GM19395 (cell line): Measurements from ENCODE around the gene NLRC3.

Experiments used
- ATAC-seq: cut with Tn5 transposase; IDR thresholded peaks from one replicate; pipeline ENCODE4 v1.9.1; 2021; ENCODE audit warnings: mild to moderate bottlenecking, moderate library complexity; ENCODE audit not compliant: unreplicated experiment

NLRC3 gene

DNA sequence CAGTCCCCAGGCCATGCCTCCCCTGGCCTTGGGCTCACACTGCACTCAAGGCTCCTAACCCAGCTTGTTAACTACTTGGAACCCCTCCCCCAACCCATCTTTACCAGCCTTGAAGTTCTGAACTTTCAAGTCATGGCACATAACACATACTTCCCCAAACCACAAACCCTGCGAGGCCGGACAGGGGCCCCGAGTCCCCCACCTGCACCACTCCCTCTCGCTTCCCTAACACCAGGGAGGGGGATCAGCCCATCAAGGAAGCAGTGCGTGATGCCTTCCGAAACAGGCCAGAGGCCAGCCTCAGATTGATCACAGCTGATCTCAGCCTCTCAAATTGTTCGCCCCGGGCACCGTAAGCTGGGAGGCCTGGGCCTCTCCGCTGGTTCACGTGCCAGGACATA is 3.0 kb upstream of the NLRC3 start:
- no peak for ATAC-seq

DNA sequence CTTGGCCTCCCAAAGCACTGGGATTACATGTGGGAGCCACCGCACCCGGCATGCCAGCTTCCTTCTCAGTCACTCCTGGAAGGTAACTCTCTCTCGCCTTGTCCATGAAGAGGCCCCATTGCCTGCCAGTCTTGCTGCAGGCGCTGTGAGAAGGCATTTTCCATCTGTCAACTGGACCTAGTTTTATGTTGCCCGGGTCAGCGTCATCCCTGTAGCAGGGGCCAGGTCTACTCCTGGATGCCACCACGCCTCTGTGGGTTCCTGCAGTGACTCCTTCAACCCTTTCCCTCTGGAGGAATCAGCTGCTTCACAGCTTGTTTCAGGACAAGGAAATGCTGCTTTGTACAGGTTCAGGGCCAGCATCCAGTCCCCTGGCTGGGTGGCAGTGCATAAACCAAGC is 2.6 kb upstream of the NLRC3 start:
- no peak for ATAC-seq

DNA sequence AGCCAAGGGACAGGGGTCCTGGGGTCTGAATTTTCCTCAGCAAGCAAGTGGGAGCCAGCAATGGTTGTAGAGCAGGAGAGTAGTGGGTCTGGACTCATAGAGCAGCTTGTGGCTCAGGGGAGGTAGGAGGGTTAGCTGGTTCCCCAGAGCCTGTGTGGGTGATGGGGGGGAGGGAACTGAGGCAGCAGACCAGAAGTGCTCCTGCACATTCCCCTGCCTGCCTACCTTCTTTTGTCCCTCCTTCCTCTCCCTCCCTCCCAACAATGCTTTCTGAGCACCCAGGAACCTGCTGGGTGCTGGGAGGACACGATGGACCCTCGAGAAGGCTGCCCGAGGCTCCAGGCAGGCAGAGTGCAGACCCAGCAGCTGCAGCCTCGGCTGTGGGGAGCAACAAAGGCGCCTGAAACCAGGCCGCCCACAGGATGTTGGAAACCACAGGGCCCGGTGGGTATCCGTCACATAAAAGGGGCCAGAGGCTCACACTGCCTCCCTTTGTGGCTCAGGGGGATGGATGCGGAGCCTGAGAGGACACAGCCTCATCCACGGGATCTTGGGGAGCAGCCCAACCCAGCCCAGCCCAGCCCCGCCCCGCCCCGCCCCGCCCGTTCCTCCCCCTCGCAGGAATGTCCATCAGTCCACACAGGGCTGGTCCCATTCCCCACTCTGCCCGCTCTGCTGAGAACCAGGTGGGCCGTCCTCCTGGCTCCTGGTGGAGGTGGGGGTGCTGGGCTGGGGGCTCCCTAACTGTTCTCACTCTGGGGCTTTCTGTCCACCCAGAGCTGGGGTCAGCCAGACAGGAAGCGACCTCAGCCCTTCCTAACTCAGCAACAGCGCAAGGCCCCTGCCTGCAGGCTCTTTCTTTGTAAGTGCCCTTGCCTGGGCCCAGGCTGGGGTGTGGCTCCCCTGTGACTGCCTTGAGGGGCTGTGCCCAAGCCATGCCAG is 1.7 kb upstream of the NLRC3 start:
- peak; percentile 56 for ATAC-seq

DNA sequence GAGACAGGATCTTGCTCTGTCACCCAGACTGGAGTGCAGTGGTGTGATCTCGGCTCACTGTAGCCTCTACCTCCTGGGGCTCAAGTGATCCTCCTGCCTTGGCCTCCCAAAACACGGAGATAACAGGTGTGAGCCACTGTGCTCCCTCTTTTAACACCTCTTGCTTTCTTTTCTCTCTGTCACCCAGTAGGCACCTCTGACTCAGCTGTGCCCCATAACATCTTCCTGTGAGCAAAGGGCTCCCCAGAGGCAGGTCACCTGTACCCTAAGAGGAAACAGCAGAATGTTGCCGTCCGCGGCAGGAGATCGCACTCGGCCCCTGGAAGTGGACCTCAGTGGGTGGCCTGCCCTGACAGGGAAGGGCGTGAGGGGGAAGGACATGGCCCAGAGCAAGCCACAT is 918 bp upstream of the NLRC3 start:
- ATAC-seq, result no peak

DNA sequence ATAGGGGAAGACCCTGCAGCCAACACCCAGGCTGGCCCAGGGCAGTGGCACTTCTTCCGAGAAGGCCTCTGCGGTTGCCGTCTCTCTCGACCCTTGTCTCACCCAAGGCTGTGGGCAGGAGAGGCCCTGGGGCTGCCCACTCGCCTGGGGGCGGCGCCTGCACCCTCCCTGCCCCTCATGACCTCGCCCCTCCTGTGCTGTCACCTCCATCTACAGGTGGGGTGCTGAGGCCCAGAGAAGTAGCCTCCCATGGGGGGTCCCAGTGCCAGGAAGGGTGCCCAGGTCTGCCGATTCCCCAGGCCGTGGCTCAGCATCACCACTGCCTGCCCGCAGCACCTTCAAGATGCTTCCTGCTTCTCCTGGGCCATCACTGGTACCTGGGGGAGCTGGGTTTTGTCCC is 992 bp downstream of the NLRC3 start:
- no peak for ATAC-seq

DNA sequence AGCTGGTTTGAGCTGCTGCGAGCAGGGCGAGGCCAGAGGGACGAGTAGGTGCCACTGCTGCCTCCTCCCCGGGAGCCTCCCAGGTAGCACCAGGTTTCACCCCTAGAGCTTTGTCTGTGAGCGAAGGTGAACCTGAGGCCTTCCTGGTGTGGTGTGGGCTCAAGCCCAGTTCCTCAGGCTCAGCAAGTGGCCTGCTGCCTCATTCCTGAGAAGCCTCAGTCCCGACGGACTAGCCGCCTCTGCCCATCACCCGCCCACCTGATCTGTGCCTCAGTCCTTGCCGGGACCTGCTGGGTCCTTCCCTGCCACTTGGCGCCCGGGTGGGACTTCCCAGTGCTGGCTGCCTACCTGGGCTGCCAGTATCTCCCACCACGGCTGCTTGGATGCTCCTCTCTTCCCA is 1.7 kb downstream of the NLRC3 start:
- no peak for ATAC-seq

DNA sequence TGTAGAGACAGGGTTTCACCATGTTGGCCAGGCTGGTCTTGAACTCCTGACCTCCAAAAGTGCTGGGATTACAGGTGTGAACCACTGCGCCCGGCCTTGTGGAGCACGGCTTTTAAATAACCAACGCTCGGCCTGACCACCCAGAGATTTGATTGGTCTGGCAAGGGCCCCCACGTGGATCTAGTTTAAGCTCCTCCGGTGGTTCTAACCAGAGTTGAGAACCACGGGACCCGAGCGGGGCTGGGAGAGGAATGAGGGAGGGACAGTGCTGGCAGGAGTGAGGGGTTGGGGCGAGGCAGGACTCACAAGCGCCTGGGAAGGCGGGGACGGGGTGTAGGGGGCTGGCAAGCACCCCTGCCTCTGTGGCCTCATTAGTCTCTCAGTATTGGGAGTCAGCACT is 3.0 kb downstream of the NLRC3 start:
- ATAC-seq, result no peak

DNA sequence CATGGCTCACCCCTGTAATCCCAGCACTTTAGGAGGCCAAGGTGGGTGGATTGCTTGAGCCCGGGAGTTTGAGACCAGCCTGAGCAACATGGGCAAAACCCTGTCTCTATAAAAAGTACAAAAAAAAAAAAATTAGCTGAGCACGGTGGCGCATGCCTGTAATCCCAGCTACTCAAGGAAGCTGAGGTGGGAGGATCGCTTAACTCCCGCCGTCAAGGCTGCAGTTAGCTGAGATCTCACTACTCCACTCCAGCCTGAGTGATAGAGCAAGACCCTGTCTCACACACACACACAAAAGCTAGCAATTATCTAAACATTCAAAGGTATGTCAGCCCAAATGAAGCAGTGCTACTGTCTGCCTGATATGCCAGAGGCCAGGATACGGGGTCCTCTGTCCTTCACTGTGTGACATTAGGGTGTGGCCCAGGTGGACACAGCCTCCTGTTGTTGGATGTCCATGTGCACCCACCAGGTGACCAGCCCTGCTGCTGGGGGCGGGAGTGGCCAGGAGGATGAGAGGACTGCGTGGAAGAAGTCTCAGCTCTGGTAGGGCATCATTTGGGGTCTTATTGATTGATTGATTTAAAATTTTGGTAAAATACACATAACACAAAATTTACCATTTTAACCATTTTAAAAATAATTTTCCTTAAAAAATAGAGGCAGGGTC is 3.9 kb downstream of the NLRC3 start:
- ATAC-seq, result no peak

DNA sequence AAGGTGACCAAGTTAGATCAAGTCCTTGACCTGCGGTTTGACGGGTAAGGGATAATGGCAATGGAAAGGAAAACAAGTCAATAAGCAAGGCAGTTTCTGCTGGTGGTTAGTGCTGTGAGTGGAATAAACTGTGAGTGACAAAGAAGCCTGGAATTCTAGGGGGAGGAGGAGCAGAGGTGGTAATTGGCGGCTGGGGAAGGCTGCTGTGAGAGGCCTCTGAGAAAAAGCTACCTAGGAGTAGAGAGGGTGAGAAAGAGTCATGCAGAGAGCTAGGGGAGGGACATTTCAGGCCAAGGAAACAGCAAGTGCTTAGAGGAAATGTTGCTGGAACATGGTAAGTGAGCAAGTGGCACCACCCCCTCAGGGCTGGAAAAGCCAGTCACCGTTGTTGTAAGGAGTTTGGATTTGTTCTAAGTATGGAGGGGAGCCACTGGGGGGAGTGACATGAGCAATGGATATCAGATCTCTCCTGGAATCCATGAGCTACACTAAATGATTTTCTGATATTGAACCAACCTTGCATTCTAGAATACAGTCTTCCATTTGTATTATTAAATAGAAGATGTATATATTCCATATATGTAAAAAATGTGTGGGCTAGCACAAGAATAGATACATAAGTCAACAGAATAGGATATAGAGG is 6.7 kb downstream of the NLRC3 start:
- ATAC-seq, result no peak

DNA sequence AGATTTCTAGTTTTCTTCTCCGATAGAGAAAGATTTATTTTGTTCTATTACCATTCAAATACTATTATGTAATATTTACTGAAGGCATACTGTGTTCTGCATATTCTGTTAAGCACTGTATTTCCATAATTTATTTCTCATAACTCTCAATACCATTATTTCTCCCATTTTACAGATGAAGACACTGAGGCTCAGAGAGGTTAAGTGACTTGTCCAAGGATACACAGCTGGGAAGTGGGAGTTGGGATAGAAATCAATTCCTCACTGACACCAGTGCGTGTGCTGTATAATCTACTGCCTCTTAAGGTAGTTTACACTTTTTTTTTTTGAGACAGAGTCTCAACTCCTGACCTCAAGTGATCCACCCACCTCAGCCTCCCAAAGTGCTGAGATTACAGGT is 7.4 kb downstream of the NLRC3 start:
- no peak for ATAC-seq

DNA sequence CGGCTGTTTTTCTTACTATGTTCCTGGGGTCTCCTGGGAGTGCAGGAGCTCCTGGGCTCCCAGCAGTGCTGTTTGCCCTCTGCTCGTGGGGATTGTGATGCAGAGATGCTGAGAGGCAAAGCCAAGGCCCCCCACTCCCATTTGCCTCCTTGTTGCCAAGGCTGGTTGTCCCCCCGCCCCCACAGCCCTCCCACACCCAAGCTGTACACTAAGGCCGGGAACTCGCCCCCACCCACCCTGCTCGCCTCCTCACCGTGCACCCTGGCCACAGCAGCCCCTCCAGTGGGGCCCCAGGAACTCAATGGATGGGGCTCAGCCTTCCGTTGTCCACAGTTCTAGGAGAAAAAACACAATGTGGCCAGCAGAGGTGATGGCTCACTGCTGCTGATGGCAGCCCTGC is 10.2 kb downstream of the NLRC3 start:
- no peak for ATAC-seq

DNA sequence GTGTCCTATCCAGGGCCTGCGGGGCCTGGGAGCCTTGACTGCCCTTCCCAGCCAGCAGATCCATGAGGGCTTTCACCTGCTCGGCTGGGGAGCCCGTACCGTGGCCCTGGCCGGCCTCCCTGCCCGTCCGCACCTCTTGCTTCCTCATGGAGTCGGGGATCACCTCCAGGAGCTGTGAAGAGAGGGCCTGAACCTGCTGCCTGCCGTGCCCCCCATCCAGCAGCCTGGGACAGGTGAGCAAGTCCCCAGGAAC is 12.4 kb downstream of the NLRC3 start:
- ATAC-seq, result no peak

DNA sequence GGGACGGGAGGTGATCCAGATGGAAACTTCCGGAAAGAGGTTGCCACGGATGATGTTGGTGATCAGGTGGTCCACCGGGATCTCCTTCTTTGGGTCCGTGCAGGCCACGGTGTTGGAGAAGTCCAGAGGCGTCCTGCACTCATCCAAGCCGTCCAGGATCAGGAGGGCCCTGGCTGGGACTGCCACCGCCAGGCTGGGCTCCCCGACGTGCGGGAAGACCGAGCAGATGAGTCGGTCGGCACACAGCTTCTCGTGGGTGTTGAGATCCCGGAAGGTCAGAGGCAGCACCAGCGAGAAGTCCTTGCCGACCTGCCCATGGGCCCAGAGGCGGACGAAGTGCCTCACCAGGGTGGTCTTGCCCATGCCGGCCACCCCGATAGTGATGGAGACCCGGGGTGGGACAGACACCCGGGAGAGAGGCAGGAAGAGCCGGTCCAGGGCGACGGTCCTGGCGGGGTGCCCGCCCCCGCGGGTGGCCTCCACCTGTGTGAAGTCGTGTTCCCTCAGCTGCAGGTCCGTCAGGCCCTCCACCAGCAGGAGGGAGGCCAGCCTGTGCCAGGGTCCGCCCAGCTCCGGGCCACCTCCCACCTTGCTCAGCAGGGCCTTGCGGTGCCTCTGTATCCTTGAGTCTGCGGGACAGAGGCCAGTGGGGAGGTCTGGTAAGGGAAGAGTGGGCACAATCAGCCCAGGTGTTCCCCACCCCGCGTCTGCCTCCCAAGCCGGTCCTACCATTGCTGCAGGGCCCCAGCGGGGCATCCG is 12.9 kb downstream of the NLRC3 start:
- ATAC-seq, result no peak

DNA sequence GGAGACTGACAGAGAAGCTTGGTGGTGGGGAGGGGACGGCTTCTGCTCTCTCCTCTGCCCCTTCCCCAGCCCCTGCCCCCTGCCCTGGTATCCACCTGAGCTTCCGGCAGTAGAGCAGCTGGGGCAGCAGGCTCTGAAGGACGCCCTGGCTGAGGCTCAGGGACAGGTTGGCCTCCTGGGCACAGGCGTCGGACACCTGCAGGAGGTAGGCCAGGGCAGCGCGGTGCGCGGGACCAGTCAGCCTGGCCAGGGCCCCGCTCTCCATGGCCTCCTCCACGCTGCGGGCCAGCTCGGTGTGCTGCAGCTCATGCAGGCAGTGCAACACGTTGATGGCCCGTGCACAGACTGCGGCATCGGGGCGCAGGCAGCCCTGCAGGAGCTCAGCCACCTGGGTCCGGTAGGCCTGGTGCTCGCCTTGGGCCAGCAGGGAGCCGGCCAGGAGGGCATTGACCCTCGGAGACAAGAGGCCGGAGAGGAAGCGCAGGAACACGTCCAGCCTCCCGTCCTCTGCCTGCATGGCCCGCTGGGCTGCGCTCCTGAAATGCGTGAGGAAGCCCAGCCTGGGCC is 14.2 kb downstream of the NLRC3 start:
- no peak for ATAC-seq

DNA sequence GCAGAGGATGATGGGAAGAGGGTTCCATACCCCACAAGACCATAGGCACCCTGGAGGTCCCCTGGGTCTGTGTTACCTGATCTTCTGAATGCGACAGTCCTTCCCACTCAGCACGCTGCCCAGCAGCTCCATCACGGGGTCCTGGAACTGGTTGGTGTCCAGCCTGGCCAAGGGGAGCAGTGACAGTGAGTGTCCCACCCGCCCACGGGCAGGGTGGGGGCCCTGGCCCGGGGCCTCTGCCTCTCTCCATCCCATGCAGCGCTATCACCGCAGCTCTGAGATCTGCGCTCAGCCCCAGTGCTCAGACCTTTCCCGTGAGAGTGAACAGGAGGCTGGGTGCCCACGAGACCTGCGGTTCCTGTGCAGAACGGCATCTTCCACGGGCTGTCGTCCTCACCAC is 15.6 kb downstream of the NLRC3 start:
- no peak for ATAC-seq

DNA sequence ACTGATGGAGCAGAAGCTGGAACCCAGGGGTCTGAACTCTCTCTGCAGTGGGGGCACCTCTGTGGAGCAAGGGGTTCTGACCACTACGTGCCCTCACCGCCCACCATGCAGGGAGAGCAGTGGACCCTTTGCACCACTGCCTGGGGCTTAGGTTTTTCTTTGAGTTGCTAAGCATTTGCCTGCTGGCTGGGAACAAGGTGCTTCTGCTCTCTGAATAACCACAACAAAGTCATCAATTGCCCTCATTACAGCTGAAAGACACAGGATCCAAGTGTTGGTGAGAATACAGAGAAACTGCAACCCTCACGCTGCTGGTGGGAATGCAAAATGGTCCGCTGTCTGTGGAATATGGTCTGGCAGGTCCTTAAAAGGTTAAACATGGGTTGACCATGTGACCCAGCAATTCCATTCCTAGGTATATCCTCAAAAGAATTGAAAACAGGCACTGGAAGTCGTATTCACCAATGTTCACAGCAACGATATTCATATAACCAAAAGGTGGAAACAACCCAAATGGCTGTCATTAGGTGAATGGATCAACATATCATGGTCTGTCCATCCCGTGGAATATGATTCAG is 22.8 kb downstream of the NLRC3 start:
- no peak for ATAC-seq

DNA sequence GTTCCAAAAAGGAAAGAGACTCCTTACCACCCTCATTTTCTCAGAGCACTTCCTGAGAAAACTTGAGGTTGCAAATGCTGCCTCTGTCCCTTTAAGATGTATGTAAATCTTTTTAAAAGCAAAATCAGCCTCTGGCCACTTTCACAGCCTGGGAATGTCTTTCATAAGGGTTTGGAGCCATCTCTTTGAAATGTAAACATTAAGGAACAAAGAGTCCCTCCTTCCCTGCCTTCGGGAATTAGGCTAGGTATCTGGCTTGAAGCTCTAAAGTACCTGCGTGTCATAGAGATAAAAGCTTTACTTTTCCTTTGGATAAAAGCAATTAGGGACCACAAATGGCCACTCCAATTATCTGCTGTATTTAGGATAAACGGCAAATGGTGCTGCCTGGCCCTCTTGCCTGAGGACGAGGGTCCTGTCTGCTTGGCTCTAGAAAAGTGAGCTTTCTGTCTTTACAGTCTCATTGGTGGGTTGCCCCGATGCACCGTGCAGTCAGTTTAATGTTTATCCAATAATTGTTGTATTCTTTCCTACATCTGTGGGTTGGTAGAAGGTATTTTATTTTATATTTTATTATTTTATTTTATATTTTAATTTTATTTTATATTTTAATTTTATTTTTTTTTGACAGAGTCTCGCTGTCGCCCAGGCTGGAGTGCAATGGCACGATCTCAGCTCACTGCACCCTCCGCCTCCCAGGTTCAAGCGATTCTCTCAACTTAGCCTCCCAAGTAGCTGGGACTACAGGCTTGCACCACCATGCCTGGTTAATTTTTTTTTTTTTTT is 23.9 kb downstream of the NLRC3 start:
- no peak for ATAC-seq

DNA sequence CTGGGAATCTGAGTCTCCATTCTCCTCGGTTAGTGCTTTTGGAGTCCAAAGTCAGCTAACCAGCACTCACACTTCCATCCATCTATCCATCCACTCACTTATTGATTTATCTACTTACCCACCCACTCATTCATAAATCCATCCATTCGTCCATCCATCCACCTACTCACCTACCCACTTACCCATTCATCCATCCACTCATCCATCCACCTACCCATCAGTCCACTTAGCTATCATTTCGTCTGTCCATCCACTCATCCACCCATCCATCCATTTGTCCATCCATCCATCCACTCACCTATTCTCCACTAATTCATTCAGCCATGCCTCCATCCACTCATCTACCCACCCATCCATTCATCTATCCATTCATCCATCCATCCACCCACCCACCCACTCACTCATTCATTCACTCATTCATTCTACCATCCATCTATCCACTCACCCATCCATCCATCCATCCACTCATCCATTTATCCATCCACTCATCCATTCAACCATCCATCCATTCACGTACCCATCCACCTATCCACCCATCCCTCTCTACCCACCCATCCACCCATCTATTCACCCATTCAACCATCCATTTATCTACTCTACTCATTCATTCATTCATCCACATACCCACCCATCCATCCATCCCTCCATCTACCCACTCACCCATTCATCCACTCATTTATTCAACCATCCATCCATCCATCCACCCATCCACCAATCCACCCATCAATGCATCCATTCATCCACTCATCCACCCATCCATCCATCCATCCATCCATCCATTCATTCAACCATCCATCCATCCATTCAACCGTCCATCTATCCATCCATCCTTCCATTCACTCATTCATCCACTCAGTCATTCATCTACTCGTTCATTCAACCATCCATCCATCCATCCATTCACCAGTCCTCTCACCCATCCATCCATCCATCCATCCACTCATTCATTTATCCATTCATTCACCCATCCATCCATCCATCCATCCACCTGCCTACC is 26.1 kb downstream of the NLRC3 start:
- no peak for ATAC-seq

DNA sequence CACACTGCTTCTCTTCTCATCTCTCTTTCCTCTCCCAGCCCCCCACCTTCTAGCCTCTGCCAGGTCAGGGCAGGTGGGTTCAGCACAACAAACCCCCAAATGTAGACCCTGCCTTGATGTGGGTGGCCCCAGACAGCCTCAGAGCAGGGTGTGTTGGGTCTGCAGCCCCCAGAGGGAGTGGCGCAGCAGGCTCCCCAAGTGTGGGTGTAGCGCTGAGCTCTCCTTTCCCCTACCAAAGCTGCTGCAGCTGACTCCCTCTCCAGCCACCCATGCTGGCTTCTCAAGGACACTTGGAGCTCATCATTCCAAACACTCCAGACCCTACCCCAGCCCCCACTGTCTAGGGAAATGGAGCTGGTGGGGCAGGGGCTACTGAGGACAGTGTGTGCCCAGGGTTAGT is 27.3 kb downstream of the NLRC3 start:
- ATAC-seq, result no peak
